A549 (cell line): ENCODE results near the gene RABL6. TPM values are rescaled to one million over a fixed set of nuclear protein-coding genes. Genes with fewer than 3 reads are reported as not detected.

Experiments used
- ATAC-seq, 2 experiments: fragments of 200-7000 bp in 1 of 2; fragments of >200 bp in 1 of 2; cut with Nextera tagmentation in 1 of 2; cut with Tn5 transposase in 1 of 2; 3 replicates each; pipeline versions ENCODE4 v1.8.0 to v1.9.1; 2018 to 2020; ENCODE audit warnings: mild to moderate bottlenecking in 1 of 2, moderate library complexity in 1 of 2
- CTCF ChIA-PET: fragments of 300-600 bp; sonication (Branson Sonifier 250); formaldehyde crosslinking; extraction: SDS; loops from one replicate; lab custom pipeline; 2021; ENCODE audit warnings: antibody characterized with exemption, inconsistent platforms; lab: Yijun Ruan, JAX
- POLR2A ChIA-PET: fragments of 350-600 bp; formaldehyde crosslinking; extraction: SDS; loops from one replicate; lab custom pipeline; 2021; ENCODE audit warnings: antibody characterized with exemption, inconsistent platforms; lab: Yijun Ruan, JAX
- DNase-seq, 2 experiments: peaks; one replicate each; pipeline versions ENCODE4 v3.0.0 to v3.0.0-alpha.2; 2011 to 2016; ENCODE audit warnings: low read depth in 1 of 2, low spot score in 1 of 2
- FAIRE-seq: peaks from 2 replicates; lab custom pipeline; 2011; peaks lifted over from hg19 to GRCh38; lab: Jason Lieb, UNC
- H3K27ac ChIP-seq, 2 experiments: fragments of >200 bp; sonication (Bioruptor Twin); formaldehyde crosslinking; 3 replicates each; pipeline ENCODE4 v1.5.1; 2016 to 2017
- H3K4me1 ChIP-seq: fragments of >200 bp; sonication (Bioruptor Twin); formaldehyde crosslinking; 3 replicates; pipeline ENCODE4 v1.6.1; 2016
- H3K4me2 ChIP-seq: fragments of >200 bp; sonication (Bioruptor Twin); formaldehyde crosslinking; 3 replicates; pipeline ENCODE4 v1.6.1; 2016
- H3K4me3 ChIP-seq: fragments of >200 bp; sonication (Bioruptor Twin); formaldehyde crosslinking; 3 replicates; pipeline ENCODE4 v1.5.1; 2016
- H3K9me3 ChIP-seq: fragments of >200 bp; sonication (Bioruptor Twin); formaldehyde crosslinking; 3 replicates; pipeline ENCODE4 v1.6.1; 2016
- CBX8 ChIP-seq: fragments of 200-600 bp; sonication (generic); IDR thresholded peaks from 2 replicates; pipeline ENCODE4 v1.6.1; 2016
- EP300 ChIP-seq, 2 experiments: fragments of >200 bp; sonication (Bioruptor Twin); formaldehyde crosslinking; IDR thresholded peaks; 2 replicates in 1 of 2; 3 replicates in 1 of 2; pipeline ENCODE4 v1.6.1; 2016 to 2017
- MAZ ChIP-seq: fragments of 150-350 bp; IDR thresholded peaks from 2 replicates; pipeline ENCODE4 v1.6.1; 2014; ENCODE audit warnings: antibody characterized with exemption, low read depth, low read length, borderline replicate concordance
- MYC ChIP-seq: IDR thresholded peaks from 2 replicates; pipeline ENCODE4 v1.6.1; 2012; ENCODE audit warnings: mild to moderate bottlenecking, inconsistent platforms, low read length, improper control_type of control experiment, borderline replicate concordance
- NFE2L2 ChIP-seq: fragments of 150-350 bp; conservative IDR thresholded peaks from 2 replicates; pipeline ENCODE4 v1.6.1; 2014; ENCODE audit warnings: low read length
- NPAS2 ChIP-seq: fragments of 250-450 bp; sonication (Bioruptor Pico); IDR thresholded peaks from 2 replicates; pipeline ENCODE4 v1.8.0; 2022; ENCODE audit warnings: mild to moderate bottlenecking, moderate library complexity, borderline replicate concordance
- RAD21 ChIP-seq, 2 experiments: fragments of >200 bp in 1 of 2; sonication (Bioruptor Twin) in 1 of 2; formaldehyde crosslinking in 1 of 2; IDR thresholded peaks in 1 of 2; conservative IDR thresholded peaks in 1 of 2; 2 replicates in 1 of 2; 3 replicates in 1 of 2; pipeline ENCODE4 v1.6.1; 2012 to 2018; ENCODE audit warnings: inconsistent platforms in 1 of 2
- RFX5 ChIP-seq: fragments of 450-650 bp; IDR thresholded peaks from 2 replicates; pipeline ENCODE4 v1.7.1; 2014; ENCODE audit warnings: antibody characterized with exemption, mild to moderate bottlenecking, moderate library complexity
- SMC3 ChIP-seq: fragments of >200 bp; sonication (Bioruptor Twin); formaldehyde crosslinking; IDR thresholded peaks from 3 replicates; pipeline ENCODE4 v1.6.1; 2018; ENCODE audit warnings: inconsistent platforms
- SREBF2 ChIP-seq: fragments of 450-650 bp; IDR thresholded peaks from 2 replicates; pipeline ENCODE4 v1.6.1; 2014; ENCODE audit warnings: mild to moderate bottlenecking, moderate library complexity
- TFCP2L1 ChIP-seq: fragments of 250-450 bp; sonication (Bioruptor Pico); IDR thresholded peaks from 2 replicates; pipeline ENCODE4 v1.5.0; 2021; ENCODE audit warnings: mild to moderate bottlenecking
- TP53 ChIP-seq: fragments of 250-450 bp; sonication (Bioruptor Pico); IDR thresholded peaks from 2 replicates; pipeline ENCODE4 v1.5.0; 2021; ENCODE audit warnings: mild to moderate bottlenecking, moderate library complexity
- ZSCAN20 ChIP-seq: fragments of 250-450 bp; sonication (Bioruptor Pico); IDR thresholded peaks from 2 replicates; pipeline ENCODE4 v1.8.0; 2022; ENCODE audit warnings: mild to moderate bottlenecking, moderate library complexity
- WGBS: methylation state at CpG from one replicate; pipeline ENCODE4 v1.1.6; 2017; ENCODE audit errors: missing lambda C conversion rate; 5-methylcytosine and 5-hydroxymethylcytosine counted together
- polyA plus RNA-seq, 4 experiments: library from polyadenylated mRNA; depleted of rRNA in 3 of 4; stranded (reverse); fragments of >200 nt; fragmentation: RNase III in 1 of 4; extraction: RNeasy Plus Mini Kit Qiagen cat#74134 plus additional on column Dnase treatment in 1 of 4; gene quantifications; 2 replicates in 3 of 4; 3 replicates in 1 of 4; pipeline ENCODE4 v1.2.3, GENCODE V29; 2011 to 2017
- TF ChIP-seq, protein P1 (sequence below): fragments of 200-600 bp; sonication (generic); IDR thresholded peaks from 2 replicates; pipeline ENCODE4 v1.6.1; 2016; ENCODE audit warnings: antibody characterized with exemption, mild to moderate bottlenecking, moderate library complexity
- TF ChIP-seq, protein P2 (sequence below): IDR thresholded peaks from 2 replicates; pipeline ENCODE4 v1.6.1; 2012
- TF ChIP-seq, protein P3 (sequence below): fragments of 250-450 bp; sonication (Bioruptor Pico); IDR thresholded peaks from 2 replicates; pipeline ENCODE4 v1.5.0; 2021; ENCODE audit warnings: mild to moderate bottlenecking, moderate library complexity, borderline replicate concordance
- TF ChIP-seq, protein P4 (sequence below): IDR thresholded peaks from 2 replicates; pipeline ENCODE4 v1.6.1; 2012
- TF ChIP-seq, protein P5 (sequence below): fragments of >200 bp; sonication (Bioruptor Twin); formaldehyde crosslinking; IDR thresholded peaks from 3 replicates; pipeline ENCODE4 v1.6.1; 2016
- TF ChIP-seq, protein P6 (sequence below): fragments of 250-450 bp; sonication (Bioruptor Pico); IDR thresholded peaks from 2 replicates; pipeline ENCODE4 v1.5.0; 2020; ENCODE audit warnings: low read depth, mild to moderate bottlenecking, moderate library complexity

RABL6 gene
- polyA plus RNA-seq, 2 of the 4 experiments (the other 2 are of a cell fraction): 46.8 to 71.4 TPM

DNA sequence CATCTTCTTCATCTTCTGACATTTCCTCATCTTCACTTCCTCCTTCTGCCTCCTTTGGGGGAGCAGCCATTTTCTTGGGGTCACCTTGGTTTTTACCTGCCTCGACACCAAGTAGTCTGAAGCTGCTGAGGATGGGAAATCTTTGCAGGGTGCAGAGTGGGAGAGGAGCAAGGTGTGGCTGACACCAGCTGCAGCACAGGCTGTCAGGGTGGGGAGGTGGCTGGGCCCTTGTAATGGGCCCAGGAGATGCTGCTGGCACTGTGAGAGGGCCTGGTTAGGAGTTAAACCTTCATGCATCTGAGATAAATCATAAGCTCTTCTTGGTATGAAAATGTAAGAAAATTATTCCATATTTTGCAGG lies 7.7 kb downstream of the RABL6 start (continued):
- TF ChIP-seq, protein P1, sequence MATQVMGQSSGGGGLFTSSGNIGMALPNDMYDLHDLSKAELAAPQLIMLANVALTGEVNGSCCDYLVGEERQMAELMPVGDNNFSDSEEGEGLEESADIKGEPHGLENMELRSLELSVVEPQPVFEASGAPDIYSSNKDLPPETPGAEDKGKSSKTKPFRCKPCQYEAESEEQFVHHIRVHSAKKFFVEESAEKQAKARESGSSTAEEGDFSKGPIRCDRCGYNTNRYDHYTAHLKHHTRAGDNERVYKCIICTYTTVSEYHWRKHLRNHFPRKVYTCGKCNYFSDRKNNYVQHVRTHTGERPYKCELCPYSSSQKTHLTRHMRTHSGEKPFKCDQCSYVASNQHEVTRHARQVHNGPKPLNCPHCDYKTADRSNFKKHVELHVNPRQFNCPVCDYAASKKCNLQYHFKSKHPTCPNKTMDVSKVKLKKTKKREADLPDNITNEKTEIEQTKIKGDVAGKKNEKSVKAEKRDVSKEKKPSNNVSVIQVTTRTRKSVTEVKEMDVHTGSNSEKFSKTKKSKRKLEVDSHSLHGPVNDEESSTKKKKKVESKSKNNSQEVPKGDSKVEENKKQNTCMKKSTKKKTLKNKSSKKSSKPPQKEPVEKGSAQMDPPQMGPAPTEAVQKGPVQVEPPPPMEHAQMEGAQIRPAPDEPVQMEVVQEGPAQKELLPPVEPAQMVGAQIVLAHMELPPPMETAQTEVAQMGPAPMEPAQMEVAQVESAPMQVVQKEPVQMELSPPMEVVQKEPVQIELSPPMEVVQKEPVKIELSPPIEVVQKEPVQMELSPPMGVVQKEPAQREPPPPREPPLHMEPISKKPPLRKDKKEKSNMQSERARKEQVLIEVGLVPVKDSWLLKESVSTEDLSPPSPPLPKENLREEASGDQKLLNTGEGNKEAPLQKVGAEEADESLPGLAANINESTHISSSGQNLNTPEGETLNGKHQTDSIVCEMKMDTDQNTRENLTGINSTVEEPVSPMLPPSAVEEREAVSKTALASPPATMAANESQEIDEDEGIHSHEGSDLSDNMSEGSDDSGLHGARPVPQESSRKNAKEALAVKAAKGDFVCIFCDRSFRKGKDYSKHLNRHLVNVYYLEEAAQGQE: no peak
- no peak for TF ChIP-seq MAZ
- TF ChIP-seq, protein P2, sequence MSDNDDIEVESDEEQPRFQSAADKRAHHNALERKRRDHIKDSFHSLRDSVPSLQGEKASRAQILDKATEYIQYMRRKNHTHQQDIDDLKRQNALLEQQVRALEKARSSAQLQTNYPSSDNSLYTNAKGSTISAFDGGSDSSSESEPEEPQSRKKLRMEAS: no peak
- TF ChIP-seq, protein P3, sequence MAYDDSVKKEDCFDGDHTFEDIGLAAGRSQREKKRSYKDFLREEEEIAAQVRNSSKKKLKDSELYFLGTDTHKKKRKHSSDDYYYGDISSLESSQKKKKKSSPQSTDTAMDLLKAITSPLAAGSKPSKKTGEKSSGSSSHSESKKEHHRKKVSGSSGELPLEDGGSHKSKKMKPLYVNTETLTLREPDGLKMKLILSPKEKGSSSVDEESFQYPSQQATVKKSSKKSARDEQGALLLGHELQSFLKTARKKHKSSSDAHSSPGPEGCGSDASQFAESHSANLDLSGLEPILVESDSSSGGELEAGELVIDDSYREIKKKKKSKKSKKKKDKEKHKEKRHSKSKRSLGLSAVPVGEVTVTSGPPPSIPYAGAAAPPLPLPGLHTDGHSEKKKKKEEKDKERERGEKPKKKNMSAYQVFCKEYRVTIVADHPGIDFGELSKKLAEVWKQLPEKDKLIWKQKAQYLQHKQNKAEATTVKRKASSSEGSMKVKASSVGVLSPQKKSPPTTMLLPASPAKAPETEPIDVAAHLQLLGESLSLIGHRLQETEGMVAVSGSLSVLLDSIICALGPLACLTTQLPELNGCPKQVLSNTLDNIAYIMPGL (CRISPR knock-in tag): no peak
- no peak for TF ChIP-seq NFE2L2
- TF ChIP-seq, protein P4, sequence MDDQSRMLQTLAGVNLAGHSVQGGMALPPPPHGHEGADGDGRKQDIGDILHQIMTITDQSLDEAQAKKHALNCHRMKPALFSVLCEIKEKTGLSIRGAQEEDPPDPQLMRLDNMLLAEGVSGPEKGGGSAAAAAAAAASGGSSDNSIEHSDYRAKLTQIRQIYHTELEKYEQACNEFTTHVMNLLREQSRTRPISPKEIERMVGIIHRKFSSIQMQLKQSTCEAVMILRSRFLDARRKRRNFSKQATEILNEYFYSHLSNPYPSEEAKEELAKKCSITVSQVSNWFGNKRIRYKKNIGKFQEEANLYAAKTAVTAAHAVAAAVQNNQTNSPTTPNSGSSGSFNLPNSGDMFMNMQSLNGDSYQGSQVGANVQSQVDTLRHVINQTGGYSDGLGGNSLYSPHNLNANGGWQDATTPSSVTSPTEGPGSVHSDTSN: no peak
- TF ChIP-seq ZSCAN20: no peak
- TF ChIP-seq TFCP2L1: no peak
- no peak for TF ChIP-seq TP53 (CRISPR knock-in tag)
- TF ChIP-seq, protein P5, sequence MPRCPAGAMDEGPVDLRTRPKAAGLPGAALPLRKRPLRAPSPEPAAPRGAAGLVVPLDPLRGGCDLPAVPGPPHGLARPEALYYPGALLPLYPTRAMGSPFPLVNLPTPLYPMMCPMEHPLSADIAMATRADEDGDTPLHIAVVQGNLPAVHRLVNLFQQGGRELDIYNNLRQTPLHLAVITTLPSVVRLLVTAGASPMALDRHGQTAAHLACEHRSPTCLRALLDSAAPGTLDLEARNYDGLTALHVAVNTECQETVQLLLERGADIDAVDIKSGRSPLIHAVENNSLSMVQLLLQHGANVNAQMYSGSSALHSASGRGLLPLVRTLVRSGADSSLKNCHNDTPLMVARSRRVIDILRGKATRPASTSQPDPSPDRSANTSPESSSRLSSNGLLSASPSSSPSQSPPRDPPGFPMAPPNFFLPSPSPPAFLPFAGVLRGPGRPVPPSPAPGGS: no peak
- no peak for TF ChIP-seq EP300 (IDR thresholded peaks at IDR 0.05)
- TF ChIP-seq, all 56 proteins: peak for 0

DNA sequence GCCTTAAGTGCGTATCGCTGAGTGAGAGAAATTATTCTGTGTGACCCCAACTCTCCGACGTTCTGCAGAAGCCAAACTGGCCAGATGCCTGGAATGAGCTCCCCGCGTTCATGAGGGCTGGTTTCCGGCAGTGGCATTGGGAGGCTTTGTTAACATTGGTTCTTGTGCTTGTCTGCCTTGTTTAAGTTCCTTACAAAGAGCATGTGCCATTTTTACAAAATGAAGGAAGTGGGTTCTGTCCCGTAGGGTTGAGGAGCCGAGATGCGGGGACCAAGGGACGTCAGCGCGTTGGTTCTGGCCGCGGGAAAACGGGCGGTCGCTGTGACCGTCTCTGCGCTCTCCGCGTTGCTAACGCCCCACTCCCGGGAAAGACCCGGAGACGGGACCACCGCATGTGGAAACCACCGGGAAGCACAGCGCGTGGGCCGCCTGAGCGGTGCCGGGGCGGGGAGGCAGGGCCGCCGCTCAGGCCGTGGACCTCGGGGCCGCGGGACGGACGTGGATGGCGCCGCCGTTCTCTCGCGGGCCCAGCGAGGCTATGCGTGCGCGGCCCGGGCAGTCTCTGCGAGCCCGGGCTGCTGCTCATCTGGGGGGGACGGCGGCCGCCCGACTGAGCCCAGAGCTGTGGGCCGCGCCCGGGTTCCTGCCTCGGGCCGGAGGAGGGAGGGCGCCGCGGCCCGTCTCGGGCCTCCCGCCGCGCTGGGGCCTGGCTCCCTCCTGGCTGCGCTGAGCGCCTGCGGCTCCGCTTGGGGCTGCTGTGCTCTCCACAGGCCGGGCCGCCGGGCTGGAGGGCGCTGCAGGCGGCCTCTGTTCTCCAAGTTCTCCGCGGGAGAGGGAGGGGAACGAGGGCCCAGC lies 13.4 kb downstream of the RABL6 start:
- H3K4me1 ChIP-seq: no peaks in the 10 kb centered on the region
- H3K27ac ChIP-seq: no peak overlapping the region
- no peak for ATAC-seq
- DNase-seq: no peak
- no peak overlapping the region for H3K4me2 ChIP-seq
- no peak for FAIRE-seq
- ChIA-PET POLR2A (no interaction called here), CTCF (interaction anchor here (0.7 to 6.5 kb wide), 7 partner anchors 9 to 214 kb away, joined by 3 to 44 read pairs (median 4); partner anchors contain the start of genes AJM1, RABL6 and TMEM141)
- H3K4me3 ChIP-seq: no peak overlapping the region
- TF ChIP-seq CBX8 (no peak), SREBF2 (no peak), RAD21 (conservative IDR thresholded peaks at IDR 0.05 in 1 of 2, IDR thresholded peaks at IDR 0.05 in 1 of 2) (no peak), RFX5 (no peak), NPAS2 (no peak), SMC3 (no peak), TFCP2L1 (no peak), ZSCAN20 (no peak), MYC (no peak)
- TF ChIP-seq, protein P6, sequence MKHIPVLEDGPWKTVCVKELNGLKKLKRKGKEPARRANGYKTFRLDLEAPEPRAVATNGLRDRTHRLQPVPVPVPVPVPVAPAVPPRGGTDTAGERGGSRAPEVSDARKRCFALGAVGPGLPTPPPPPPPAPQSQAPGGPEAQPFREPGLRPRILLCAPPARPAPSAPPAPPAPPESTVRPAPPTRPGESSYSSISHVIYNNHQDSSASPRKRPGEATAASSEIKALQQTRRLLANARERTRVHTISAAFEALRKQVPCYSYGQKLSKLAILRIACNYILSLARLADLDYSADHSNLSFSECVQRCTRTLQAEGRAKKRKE (CRISPR knock-in tag): no peak
- no peaks in the 10 kb centered on the region for H3K9me3 ChIP-seq
- WGBS: 95% methylated on average over 59 of the region's 83 CpGs
